GM23338 (cell line): ENCODE measurements around the gene RSL1D1. TPM values are rescaled to one million over a fixed set of nuclear protein-coding genes. Genes with fewer than 3 reads are reported as not detected.

ENCODE experiments used
- ATAC-seq: fragments of 200-7000 bp; cut with Tn5 transposase; 3 replicates; pipeline ENCODE4 v1.9.1; 2020
- DNase-seq: peaks from one replicate; pipeline ENCODE4 v3.0.0-alpha.2; 2015; ENCODE audit warnings: low spot score
- H2AFZ ChIP-seq: fragments of 200-600 bp; sonication (generic); 2 replicates; pipeline ENCODE4 v1.8.0; 2016; ENCODE audit warnings: antibody characterized with exemption, mild to moderate bottlenecking, moderate library complexity
- H3F3A ChIP-seq: fragments of 200-600 bp; sonication (generic); replicated peaks from 2 replicates; pipeline ENCODE4 v1.8.0; 2017; ENCODE audit warnings: antibody characterized with exemption, mixed run types, low read depth
- H3K27ac ChIP-seq: fragments of 200-600 bp; sonication (generic); 2 replicates; pipeline ENCODE4 v1.6.1; 2016; ENCODE audit warnings: low read depth
- H3K27me3 ChIP-seq: fragments of 200-600 bp; sonication (generic); 2 replicates; pipeline ENCODE4 v1.8.0; 2016; ENCODE audit warnings: mild to moderate bottlenecking, mixed run types, moderate library complexity; ENCODE audit not compliant: insufficient read depth
- H3K36me3 ChIP-seq: fragments of 200-600 bp; sonication (generic); 2 replicates; pipeline ENCODE4 v1.8.0; 2016; ENCODE audit warnings: mild to moderate bottlenecking; ENCODE audit not compliant: insufficient read depth
- H3K4me1 ChIP-seq: fragments of 200-600 bp; sonication (generic); 2 replicates; pipeline ENCODE4 v1.8.0; 2016; ENCODE audit warnings: mild to moderate bottlenecking, moderate library complexity; ENCODE audit not compliant: insufficient read depth
- H3K4me2 ChIP-seq: fragments of 200-600 bp; sonication (generic); 2 replicates; pipeline ENCODE4 v1.7.1; 2017; ENCODE audit warnings: mixed run types
- H3K4me3 ChIP-seq: fragments of 200-600 bp; sonication (generic); 2 replicates; pipeline ENCODE4 v1.6.1; 2016; ENCODE audit warnings: mixed run types
- H3K79me2 ChIP-seq: fragments of 200-600 bp; sonication (generic); replicated peaks from 2 replicates; pipeline ENCODE4 v1.8.0; 2017; ENCODE audit warnings: mild to moderate bottlenecking; ENCODE audit not compliant: insufficient read depth
- H3K9me2 ChIP-seq: fragments of 200-600 bp; sonication (generic); 2 replicates; pipeline ENCODE4 v1.8.0; 2017; ENCODE audit not compliant: insufficient read depth
- H4K20me1 ChIP-seq: fragments of 200-600 bp; sonication (generic); replicated peaks from 2 replicates; pipeline ENCODE4 v1.8.0; 2017; ENCODE audit warnings: mild to moderate bottlenecking; ENCODE audit not compliant: insufficient read depth
- H3K27ac Mint-ChIP-seq: 2 replicates; pipeline ENCODE4 v1.8.0; 2020; ENCODE audit warnings: inconsistent platforms, mild to moderate bottlenecking, moderate library complexity, mixed read lengths
- H3K27me3 Mint-ChIP-seq: 3 replicates; pipeline ENCODE4 v1.8.0; 2022; ENCODE audit warnings: low read depth, mild to moderate bottlenecking, moderate library complexity, mixed read lengths, inconsistent platforms; ENCODE audit not compliant: insufficient read depth, poor library complexity
- H3K36me3 Mint-ChIP-seq: 3 replicates; pipeline ENCODE4 v1.8.0; 2021; ENCODE audit warnings: low read depth, mild to moderate bottlenecking, inconsistent platforms, moderate library complexity, mixed read lengths
- H3K4me1 Mint-ChIP-seq: 3 replicates; pipeline ENCODE4 v1.8.0; 2020; ENCODE audit warnings: mild to moderate bottlenecking, inconsistent platforms, mixed read lengths
- H3K4me3 Mint-ChIP-seq: 3 replicates; pipeline ENCODE4 v1.8.0; 2021; ENCODE audit warnings: moderate library complexity, mild to moderate bottlenecking, inconsistent platforms, mixed read lengths
- H3K9me3 Mint-ChIP-seq: 3 replicates; pipeline ENCODE4 v1.8.0; 2020; ENCODE audit warnings: moderate library complexity, mild to moderate bottlenecking, inconsistent platforms, mixed read lengths
- CREB1 ChIP-seq: fragments of 250-450 bp; sonication (Bioruptor Pico); IDR thresholded peaks from 2 replicates; pipeline ENCODE4 v1.5.0; 2020; ENCODE audit warnings: low read depth, mild to moderate bottlenecking, moderate library complexity
- CTCF ChIP-seq, 2 experiments: fragments of 200-600 bp in 1 of 2; sonication (generic) in 1 of 2; conservative IDR thresholded peaks; 2 replicates each; pipeline versions ENCODE4 v1.5.1 to v1.6.1; 2016 to 2017; ENCODE audit warnings: antibody characterized with exemption in 2 of 2, low read depth in 2 of 2, mild to moderate bottlenecking in 2 of 2, moderate library complexity in 1 of 2
- ETS1 ChIP-seq: IDR thresholded peaks from 2 replicates; pipeline ENCODE4 v1.6.1; 2016; ENCODE audit warnings: antibody characterized with exemption
- EZH2 ChIP-seq: fragments of 200-600 bp; sonication (generic); IDR thresholded peaks from one replicate; pipeline ENCODE4 v1.8.0; 2017; ENCODE audit warnings: antibody characterized with exemption, mild to moderate bottlenecking, low read depth; ENCODE audit not compliant: unreplicated experiment
- EZH2phosphoT487 ChIP-seq: fragments of 200-600 bp; sonication (generic); IDR thresholded peaks from one replicate; pipeline ENCODE4 v1.8.1; 2018; ENCODE audit warnings: antibody characterized with exemption; ENCODE audit not compliant: unreplicated experiment
- JUNB ChIP-seq: IDR thresholded peaks from one replicate; pipeline ENCODE4 v1.6.1; 2016; ENCODE audit warnings: antibody characterized with exemption; ENCODE audit not compliant: unreplicated experiment
- NANOG ChIP-seq: IDR thresholded peaks from 2 replicates; pipeline ENCODE4 v1.6.1; 2016; ENCODE audit warnings: antibody characterized with exemption, borderline replicate concordance
- POLR2AphosphoS5 ChIP-seq: IDR thresholded peaks from 2 replicates; pipeline ENCODE4 v1.6.1; 2016; ENCODE audit warnings: antibody characterized with exemption, low read depth
- REST ChIP-seq: IDR thresholded peaks from one replicate; pipeline ENCODE4 v1.6.1; 2018; ENCODE audit warnings: antibody characterized with exemption; ENCODE audit not compliant: unreplicated experiment
- STAT1 ChIP-seq: IDR thresholded peaks from one replicate; pipeline ENCODE4 v1.6.1; 2016; ENCODE audit warnings: antibody characterized with exemption; ENCODE audit not compliant: unreplicated experiment
- ZNF114 ChIP-seq: fragments of 250-450 bp; sonication (Bioruptor Pico); IDR thresholded peaks from 2 replicates; pipeline ENCODE4 v1.5.0; 2020; ENCODE audit warnings: mild to moderate bottlenecking, moderate library complexity
- ZNF331 ChIP-seq: fragments of 250-450 bp; sonication (Bioruptor Pico); IDR thresholded peaks from 2 replicates; pipeline ENCODE4 v1.5.0; 2020; ENCODE audit warnings: low read depth, mild to moderate bottlenecking, moderate library complexity
- ZNF462 ChIP-seq: fragments of 250-450 bp; sonication (Bioruptor Pico); IDR thresholded peaks from 2 replicates; pipeline ENCODE4 v1.5.0; 2020; ENCODE audit warnings: mild to moderate bottlenecking, moderate library complexity
- polyA plus RNA-seq: library from polyadenylated mRNA; unstranded; fragments of >200 nt; fragmentation: Nextera tagmentation; extraction: Ambion mirVana; gene quantifications from 2 replicates; pipeline ENCODE4 v1.2.1, GENCODE V29; 2016
- total RNA-seq: library from RNA; depleted of rRNA; stranded (reverse); fragments of >200 nt; shearing (Covaris generic); gene quantifications from 2 replicates; pipeline ENCODE4 v1.2.3, GENCODE V29; 2014

RSL1D1 gene
- total and polyA plus RNA-seq, 2 experiments from 2014 or later, result 298 to 495 TPM

GRCh38 chr16:11877374-11877773, 26.0 kb upstream of the RSL1D1 start:
- H3K4me3 Mint-ChIP-seq, result no peak overlapping the region
- no peaks in the 10 kb centered on the region for H3K27me3 ChIP-seq
- H3K4me2 ChIP-seq, result no peak overlapping the region
- peaks cover 17% of the 10 kb centered on the region for H4K20me1 ChIP-seq
- DNase-seq (no peak), ATAC-seq (no peak)
- H3K9me2 ChIP-seq, result no peaks in the 10 kb centered on the region
- no peaks in the 10 kb centered on the region for H3K4me1 Mint-ChIP-seq
- H3K27me3 Mint-ChIP-seq, result peaks cover 1% of the 10 kb centered on the region
- H3K9me3 Mint-ChIP-seq, result no peaks in the 10 kb centered on the region
- H3K79me2 ChIP-seq, result 0 out of 2 replicates have a peak, but pooled peaks cover 4% of the 10 kb centered on the region
- H2AFZ ChIP-seq, result no peak overlapping the region
- peaks cover 50% of the 10 kb centered on the region for H3K36me3 ChIP-seq
- TF ChIP-seq ZNF462 (CRISPR knock-in tag) (no peak), POLR2AphosphoS5 (no peak), EZH2phosphoT487 (no peak), CTCF (conservative IDR thresholded peaks at IDR 0.05; ENCODE audit: low read depth in 2 of 2) (no peak), JUNB (no peak), ZNF331 (CRISPR knock-in tag) (no peak), ZNF114 (CRISPR knock-in tag) (no peak), STAT1 (no peak), CREB1 (CRISPR knock-in tag) (no peak), REST (no peak), NANOG (no peak), ETS1 (no peak), EZH2 (no peak)
- H3K27ac Mint-ChIP-seq, result no peak overlapping the region
- H3K4me1 ChIP-seq, result no peaks in the 10 kb centered on the region
- H3F3A ChIP-seq, result 0 out of 2 replicates have a peak, but pooled peaks cover 2% of the 10 kb centered on the region
- no peak overlapping the region for H3K4me3 ChIP-seq
- H3K27ac ChIP-seq, result no peak overlapping the region
- H3K36me3 Mint-ChIP-seq, result peaks cover 68% of the 10 kb centered on the region
